Measurements from ENCODE around the gene ABAT. TPM values are rescaled to one million over a fixed set of nuclear protein-coding genes. Genes with fewer than 3 reads are reported as not detected.

The ABAT gene
- polyA plus RNA-seq (2013, experiment 1 of 4): 14.6 TPM
- polyA plus RNA-seq (2013, experiment 2 of 4): 13.1 TPM
- polyA plus RNA-seq (2013, experiment 3 of 4): 14.0 TPM
- polyA plus RNA-seq (2013, experiment 4 of 4): 14.9 TPM

- H3K9me3 ChIP-seq (ENCODE audit: control insufficient read depth, low read length): no peaks in the 10 kb centered on the region
- peak within 1 kb of the TSS; percentile 59 for H3K4me3 ChIP-seq (ENCODE audit: insufficient read depth, low read depth, low read length)
- WGBS, 2 experiments: 3% methylated on average over 49 of the region's 49 CpGs
- peaks cover 38% of the 10 kb centered on the region for H3K27me3 ChIP-seq (ENCODE audit: control insufficient read depth, insufficient read depth, low read length, poor library complexity, severe bottlenecking)
- H3K4me1 ChIP-seq (ENCODE audit: control insufficient read depth, insufficient read depth, low read length): no peaks in the 10 kb centered on the region
- no peaks in the 10 kb centered on the region for H3K36me3 ChIP-seq (ENCODE audit: control insufficient read depth, insufficient read depth, low read length)
- H3K27ac ChIP-seq (ENCODE audit: insufficient read depth, low read depth, low read length, poor library complexity, severe bottlenecking): no peak within 1 kb of the TSS
These were observed at the start of gene ABAT for GRCh38 chr16:8674413-8675022. Gene ABAT, plus strand, starts transcription at chr16:8674617. Its CDS starts 61,123 bp downstream, at chr16:8735740.

- WGBS, 2 experiments: 95% methylated on average over 10 of the region's 10 CpGs
- Histone ChIP-seq H3K36me3 (ENCODE audit: control insufficient read depth, insufficient read depth, low read length) (peaks cover 50% of the 10 kb centered on the region), H3K4me1 (ENCODE audit: control insufficient read depth, insufficient read depth, low read length) (peaks cover 8% of the 10 kb centered on the region), H3K9me3 (ENCODE audit: control insufficient read depth, low read length) (no peaks in the 10 kb centered on the region), H3K4me3 (ENCODE audit: insufficient read depth, low read depth, low read length) (no peak overlapping the region), H3K27me3 (ENCODE audit: control insufficient read depth, insufficient read depth, low read length, poor library complexity, severe bottlenecking) (no peaks in the 10 kb centered on the region), H3K27ac (ENCODE audit: insufficient read depth, low read depth, low read length, poor library complexity, severe bottlenecking) (no peak overlapping the region)
These were observed 48.8 kb upstream of the ABAT start for GRCh38 chr16:8625491-8626087.

GRCh38 chr16:8626946-8627345, 47.5 kb upstream of the ABAT start:
- peaks cover 55% of the 10 kb centered on the region for H3K36me3 ChIP-seq (ENCODE audit: control insufficient read depth, insufficient read depth, low read length)
- WGBS, 2 experiments: 94 to 96% methylated on average over 8 of the region's 8 CpGs
- no peak overlapping the region for H3K27ac ChIP-seq (ENCODE audit: insufficient read depth, low read depth, low read length, poor library complexity, severe bottlenecking)
- no peaks in the 10 kb centered on the region for H3K27me3 ChIP-seq (ENCODE audit: control insufficient read depth, insufficient read depth, low read length, poor library complexity, severe bottlenecking)
- H3K4me1 ChIP-seq (ENCODE audit: control insufficient read depth, insufficient read depth, low read length): peaks cover 8% of the 10 kb centered on the region
- no peak overlapping the region for H3K4me3 ChIP-seq (ENCODE audit: insufficient read depth, low read depth, low read length)
- H3K9me3 ChIP-seq (ENCODE audit: control insufficient read depth, low read length): no peaks in the 10 kb centered on the region

GRCh38 chr16:8627456-8627855, 47.0 kb upstream of the ABAT start:
- no peak overlapping the region for H3K4me3 ChIP-seq (ENCODE audit: insufficient read depth, low read depth, low read length)
- peaks cover 56% of the 10 kb centered on the region for H3K36me3 ChIP-seq (ENCODE audit: control insufficient read depth, insufficient read depth, low read length)
- 85 to 92% methylated on average over 4 of the region's 4 CpGs for WGBS, 2 experiments
- no peaks in the 10 kb centered on the region for H3K9me3 ChIP-seq (ENCODE audit: control insufficient read depth, low read length)
- peaks cover 7% of the 10 kb centered on the region for H3K4me1 ChIP-seq (ENCODE audit: control insufficient read depth, insufficient read depth, low read length)
- H3K27me3 ChIP-seq (ENCODE audit: control insufficient read depth, insufficient read depth, low read length, poor library complexity, severe bottlenecking): no peaks in the 10 kb centered on the region
- H3K27ac ChIP-seq (ENCODE audit: insufficient read depth, low read depth, low read length, poor library complexity, severe bottlenecking): no peak overlapping the region

GRCh38 chr16:8628981-8629725, 45.3 kb upstream of the ABAT start:
- peaks cover 57% of the 10 kb centered on the region for H3K36me3 ChIP-seq (ENCODE audit: control insufficient read depth, insufficient read depth, low read length)
- 96 to 97% methylated on average over 16 of the region's 16 CpGs for WGBS, 2 experiments

GRCh38 chr16:8630255-8630953, 44.0 kb upstream of the ABAT start:
- no peaks in the 10 kb centered on the region for H3K9me3 ChIP-seq (ENCODE audit: control insufficient read depth, low read length)
- no peaks in the 10 kb centered on the region for H3K4me1 ChIP-seq (ENCODE audit: control insufficient read depth, insufficient read depth, low read length)
- H3K27me3 ChIP-seq (ENCODE audit: control insufficient read depth, insufficient read depth, low read length, poor library complexity, severe bottlenecking): no peaks in the 10 kb centered on the region
- 93 to 95% methylated on average over 11 of the region's 11 CpGs for WGBS, 2 experiments
- H3K36me3 ChIP-seq (ENCODE audit: control insufficient read depth, insufficient read depth, low read length): peaks cover 61% of the 10 kb centered on the region
- H3K4me3 ChIP-seq (ENCODE audit: insufficient read depth, low read depth, low read length): no peak overlapping the region
- H3K27ac ChIP-seq (ENCODE audit: insufficient read depth, low read depth, low read length, poor library complexity, severe bottlenecking): no peak overlapping the region

More at GRCh38 chr16:8628981-8629725, 45.3 kb upstream of the ABAT start:
- H3K27ac ChIP-seq (ENCODE audit: insufficient read depth, low read depth, low read length, poor library complexity, severe bottlenecking): no peak overlapping the region
- H3K4me3 ChIP-seq (ENCODE audit: insufficient read depth, low read depth, low read length): no peak overlapping the region
- H3K27me3 ChIP-seq (ENCODE audit: control insufficient read depth, insufficient read depth, low read length, poor library complexity, severe bottlenecking): no peaks in the 10 kb centered on the region
- H3K9me3 ChIP-seq (ENCODE audit: control insufficient read depth, low read length): no peaks in the 10 kb centered on the region
- no peaks in the 10 kb centered on the region for H3K4me1 ChIP-seq (ENCODE audit: control insufficient read depth, insufficient read depth, low read length)

- Histone ChIP-seq H3K27ac (ENCODE audit: insufficient read depth, low read depth, low read length, poor library complexity, severe bottlenecking) (no peak overlapping the region), H3K9me3 (ENCODE audit: control insufficient read depth, low read length) (no peaks in the 10 kb centered on the region), H3K36me3 (ENCODE audit: control insufficient read depth, insufficient read depth, low read length) (peaks cover 58% of the 10 kb centered on the region), H3K27me3 (ENCODE audit: control insufficient read depth, insufficient read depth, low read length, poor library complexity, severe bottlenecking) (no peaks in the 10 kb centered on the region), H3K4me1 (ENCODE audit: control insufficient read depth, insufficient read depth, low read length) (no peaks in the 10 kb centered on the region), H3K4me3 (ENCODE audit: insufficient read depth, low read depth, low read length) (no peak overlapping the region)
- 96% methylated on average over 9 of the region's 9 CpGs for WGBS, 2 experiments
These were observed 43.0 kb upstream of the ABAT start for GRCh38 chr16:8631373-8631772.

- Histone ChIP-seq H3K27ac (ENCODE audit: insufficient read depth, low read depth, low read length, poor library complexity, severe bottlenecking) (no peak overlapping the region), H3K36me3 (ENCODE audit: control insufficient read depth, insufficient read depth, low read length) (peaks cover 58% of the 10 kb centered on the region), H3K4me1 (ENCODE audit: control insufficient read depth, insufficient read depth, low read length) (no peaks in the 10 kb centered on the region), H3K27me3 (ENCODE audit: control insufficient read depth, insufficient read depth, low read length, poor library complexity, severe bottlenecking) (no peaks in the 10 kb centered on the region), H3K4me3 (ENCODE audit: insufficient read depth, low read depth, low read length) (no peak overlapping the region), H3K9me3 (ENCODE audit: control insufficient read depth, low read length) (no peaks in the 10 kb centered on the region)
- WGBS, 2 experiments: 68 to 70% methylated on average over 15 of the region's 15 CpGs
These were observed 42.5 kb upstream of the ABAT start for GRCh38 chr16:8631818-8632465.

- H3K4me1 ChIP-seq (ENCODE audit: control insufficient read depth, insufficient read depth, low read length): no peaks in the 10 kb centered on the region
- no peaks in the 10 kb centered on the region for H3K9me3 ChIP-seq (ENCODE audit: control insufficient read depth, low read length)
- peaks cover 56% of the 10 kb centered on the region for H3K36me3 ChIP-seq (ENCODE audit: control insufficient read depth, insufficient read depth, low read length)
- no peak overlapping the region for H3K27ac ChIP-seq (ENCODE audit: insufficient read depth, low read depth, low read length, poor library complexity, severe bottlenecking)
- H3K4me3 ChIP-seq (ENCODE audit: insufficient read depth, low read depth, low read length): no peak overlapping the region
- 92 to 95% methylated on average over 5 of the region's 5 CpGs for WGBS, 2 experiments
- no peaks in the 10 kb centered on the region for H3K27me3 ChIP-seq (ENCODE audit: control insufficient read depth, insufficient read depth, low read length, poor library complexity, severe bottlenecking)
These were observed 41.7 kb upstream of the ABAT start for GRCh38 chr16:8632675-8633182.

All from ectodermal cell (in vitro differentiated cells).